ENCODE measurements around the gene STRADA. TPM values are rescaled to one million over a fixed set of nuclear protein-coding genes. Genes with fewer than 3 reads are reported as not detected.

The STRADA gene
- total and polyA plus RNA-seq, 9 of the 15 experiments (the other 6 are each of a cell fraction or from before 2014, with no cell fraction given) = 6.6 to 33.0 (median 20.5) TPM

DNA sequence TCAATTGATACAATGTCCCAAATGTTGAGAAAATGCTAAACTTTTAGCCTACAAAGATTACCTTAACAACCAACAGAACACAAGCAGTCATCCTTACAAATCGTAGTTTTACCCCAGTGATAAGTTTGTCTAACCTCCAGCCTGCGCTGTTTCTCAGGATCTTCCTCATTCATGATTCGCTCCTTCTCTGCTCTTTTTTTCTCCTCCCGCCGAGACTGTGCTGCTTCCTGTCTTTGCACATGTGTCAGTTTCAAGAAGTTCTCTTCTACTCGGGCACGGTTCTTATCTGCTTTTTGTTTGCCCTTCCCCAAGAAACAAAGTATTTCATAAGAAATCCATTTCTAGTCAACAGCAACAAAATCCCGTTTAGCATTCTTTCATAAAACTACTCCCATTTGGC, 10.2 kb upstream of the STRADA start (continued):
- no peak for TF ChIP-seq MEIS2 (IDR thresholded peaks at IDR 0.05; ENCODE audit: partially characterized antibody)

DNA sequence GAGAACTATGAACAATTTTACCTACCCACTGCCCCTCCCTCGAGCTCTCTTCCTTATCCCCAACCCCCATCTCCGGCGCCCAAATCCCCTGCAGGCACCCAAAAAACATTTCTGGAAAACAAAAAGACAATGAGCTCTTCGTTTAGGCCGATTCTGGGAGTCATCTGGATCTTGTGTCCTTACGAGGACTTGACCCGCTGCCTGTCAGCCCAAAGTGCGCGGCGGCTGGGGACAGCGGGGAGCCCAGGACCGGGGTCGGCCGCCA, 524 bp downstream of the STRADA start:
- POLR2A ChIA-PET = interaction anchor here (0.6 to 2.6 kb wide), 5 partner anchors 9 to 32 kb away, joined by 3 to 33 read pairs (median 5); partner anchors contain the start of genes CCDC47 and DDX42
- H2AFZ ChIP-seq (ENCODE audit: low read depth, low read length) = peak overlapping the region; percentile 88
- no peaks in the 10 kb centered on the region for H4K20me1 ChIP-seq (replicated peaks; ENCODE audit: control insufficient read depth, insufficient read depth, low read length)
- peak overlapping the region; percentile 79 for H3K27ac ChIP-seq (ENCODE audit: extremely low read depth, low read depth, low read length)
- CTCF ChIA-PET (ENCODE audit: low intra/inter-chr PET ratio) = no interaction called here
- H3K27me3 ChIP-seq (ENCODE audit: control insufficient read depth in 2 of 2, insufficient read depth in 2 of 2, low read length in 2 of 2) = no peaks in the 10 kb centered on the region
- no peak for FAIRE-seq
- peaks cover 4 to 18% of the 10 kb centered on the region in 2 experiments; a peak in 3 of 5 replicates for H3K4me1 ChIP-seq (replicated peaks in 1 of 2; ENCODE audit: control insufficient read depth in 2 of 2, insufficient read depth in 2 of 2, low read length in 2 of 2)
- peak; percentile 56 for ATAC-seq
- H3K9ac ChIP-seq (ENCODE audit: insufficient read depth in 1 of 2, low read depth in 2 of 2, low read length in 2 of 2) = peak overlapping the region; percentile 86 to 99
- peak in 2 of 4 experiments; percentile 52 to 54 for DNase-seq (ENCODE audit: extremely low read depth in 1 of 4, low spot score in 3 of 4)
- in situ Hi-C loops (cut with MboI) = no loop called here
- intact Hi-C loops (cut with micrococcal nuclease) = no loop called here
- H3K9me3 ChIP-seq (replicated peaks; ENCODE audit: control insufficient read depth, insufficient read depth, low read depth, low read length) = no peaks in the 10 kb centered on the region
- peak overlapping the region; percentile 84 for H3K4me3 ChIP-seq
- H3K36me3 ChIP-seq (ENCODE audit: control insufficient read depth, insufficient read depth, low read length) = peaks cover 17% of the 10 kb centered on the region; the same call in 2 of the 3 replicates
- H3K9me1 ChIP-seq (ENCODE audit: control insufficient read depth, insufficient read depth, low read length) = no peaks in the 10 kb centered on the region
- H3K4me2 ChIP-seq (ENCODE audit: insufficient read depth, low read length) = peak overlapping the region; percentile 76
- BruUV-seq (replicated peaks) = no TSS peak
- H3K79me2 ChIP-seq (ENCODE audit: control insufficient read depth, insufficient read depth, low read length) = peaks cover 11% of the 10 kb centered on the region
- under 1% methylated on average over 13 of the region's 14 CpGs for WGBS (ENCODE audit: insufficient coverage, low coverage, missing lambda C conversion rate)
- TF ChIP-seq, protein P1, sequence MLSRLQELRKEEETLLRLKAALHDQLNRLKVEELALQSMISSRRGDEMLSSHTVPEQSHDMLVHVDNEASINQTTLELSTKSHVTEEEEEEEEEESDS (CRISPR knock-in tag; IDR thresholded peaks at IDR 0.05) = no peak
- TF ChIP-seq KAT7 (CRISPR knock-in tag; IDR thresholded peaks at IDR 0.05; ENCODE audit: borderline replicate concordance) (0 out of 2 replicates have a peak, but pooled peaks have one; percentile 13), DPF2 (IDR thresholded peaks at IDR 0.05) (0 out of 2 replicates have a peak, but pooled peaks have one; percentile 14), ZKSCAN1 (IDR thresholded peaks at IDR 0.05; ENCODE audit: low read depth, low read length) (no peak), MEF2A (IDR thresholded peaks at IDR 0.05; ENCODE audit: control insufficient read depth, low read depth, low read length) (no peak), MXI1 (IDR thresholded peaks at IDR 0.05; ENCODE audit: low read depth, low read length) (no peak), LCOR (CRISPR knock-in tag; IDR thresholded peaks at IDR 0.05) (no peak), PHTF2 (CRISPR knock-in tag; IDR thresholded peaks at IDR 0.05) (no peak), PYGO2 (tag; IDR thresholded peaks at IDR 0.05) (no peak), HDAC2 (IDR thresholded peaks at IDR 0.05) (no peak), ZKSCAN3 (CRISPR knock-in tag; IDR thresholded peaks at IDR 0.05) (no peak)
- TF ChIP-seq, protein P2, sequence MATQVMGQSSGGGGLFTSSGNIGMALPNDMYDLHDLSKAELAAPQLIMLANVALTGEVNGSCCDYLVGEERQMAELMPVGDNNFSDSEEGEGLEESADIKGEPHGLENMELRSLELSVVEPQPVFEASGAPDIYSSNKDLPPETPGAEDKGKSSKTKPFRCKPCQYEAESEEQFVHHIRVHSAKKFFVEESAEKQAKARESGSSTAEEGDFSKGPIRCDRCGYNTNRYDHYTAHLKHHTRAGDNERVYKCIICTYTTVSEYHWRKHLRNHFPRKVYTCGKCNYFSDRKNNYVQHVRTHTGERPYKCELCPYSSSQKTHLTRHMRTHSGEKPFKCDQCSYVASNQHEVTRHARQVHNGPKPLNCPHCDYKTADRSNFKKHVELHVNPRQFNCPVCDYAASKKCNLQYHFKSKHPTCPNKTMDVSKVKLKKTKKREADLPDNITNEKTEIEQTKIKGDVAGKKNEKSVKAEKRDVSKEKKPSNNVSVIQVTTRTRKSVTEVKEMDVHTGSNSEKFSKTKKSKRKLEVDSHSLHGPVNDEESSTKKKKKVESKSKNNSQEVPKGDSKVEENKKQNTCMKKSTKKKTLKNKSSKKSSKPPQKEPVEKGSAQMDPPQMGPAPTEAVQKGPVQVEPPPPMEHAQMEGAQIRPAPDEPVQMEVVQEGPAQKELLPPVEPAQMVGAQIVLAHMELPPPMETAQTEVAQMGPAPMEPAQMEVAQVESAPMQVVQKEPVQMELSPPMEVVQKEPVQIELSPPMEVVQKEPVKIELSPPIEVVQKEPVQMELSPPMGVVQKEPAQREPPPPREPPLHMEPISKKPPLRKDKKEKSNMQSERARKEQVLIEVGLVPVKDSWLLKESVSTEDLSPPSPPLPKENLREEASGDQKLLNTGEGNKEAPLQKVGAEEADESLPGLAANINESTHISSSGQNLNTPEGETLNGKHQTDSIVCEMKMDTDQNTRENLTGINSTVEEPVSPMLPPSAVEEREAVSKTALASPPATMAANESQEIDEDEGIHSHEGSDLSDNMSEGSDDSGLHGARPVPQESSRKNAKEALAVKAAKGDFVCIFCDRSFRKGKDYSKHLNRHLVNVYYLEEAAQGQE (IDR thresholded peaks at IDR 0.05; ENCODE audit: borderline replicate concordance) = no peak
- TF ChIP-seq, protein P2 (CRISPR knock-in tag; IDR thresholded peaks at IDR 0.05; ENCODE audit: low read depth) = no peak
- TF ChIP-seq, protein P3, sequence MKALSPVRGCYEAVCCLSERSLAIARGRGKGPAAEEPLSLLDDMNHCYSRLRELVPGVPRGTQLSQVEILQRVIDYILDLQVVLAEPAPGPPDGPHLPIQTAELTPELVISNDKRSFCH (CRISPR knock-in tag; IDR thresholded peaks at IDR 0.05) = no peak
- TF ChIP-seq, protein P3 (tag; IDR thresholded peaks at IDR 0.05) = no peak

All from K562 (cell line).